GM21717 (cell line): Measurements from ENCODE around the gene OR5D16.
"Not testable (repeated sequence)": the region's sequence is repeated elsewhere in the genome, so short reads cannot be mapped to it uniquely, and the experiment has no call there.

Experiments used
- ATAC-seq: cut with Tn5 transposase; IDR thresholded peaks from one replicate; pipeline ENCODE4 v1.9.1; 2021; ENCODE audit warnings: mild to moderate bottlenecking, moderate library complexity; ENCODE audit not compliant: unreplicated experiment

OR5D16 gene

GRCh38 chr11:55838452-55838851 is at the start of gene OR5D16:
Gene OR5D16, plus strand, starts transcription at chr11:55838752. Its CDS starts 0 bp downstream, at chr11:55838752.
- no peak for ATAC-seq

GRCh38 chr11:55791606-55792005 is 46.9 kb upstream of the OR5D16 start:
- ATAC-seq: no peak

GRCh38 chr11:55793321-55793720 is 45.2 kb upstream of the OR5D16 start:
- no peak for ATAC-seq

- no peak for ATAC-seq
Measured at GRCh38 chr11:55795256-55795655, 43.3 kb upstream of the OR5D16 start, which contains the start of gene OR5D14. Gene OR5D14, plus strand, starts transcription at chr11:55795556. Its CDS starts 0 bp downstream, at chr11:55795556.

DNA sequence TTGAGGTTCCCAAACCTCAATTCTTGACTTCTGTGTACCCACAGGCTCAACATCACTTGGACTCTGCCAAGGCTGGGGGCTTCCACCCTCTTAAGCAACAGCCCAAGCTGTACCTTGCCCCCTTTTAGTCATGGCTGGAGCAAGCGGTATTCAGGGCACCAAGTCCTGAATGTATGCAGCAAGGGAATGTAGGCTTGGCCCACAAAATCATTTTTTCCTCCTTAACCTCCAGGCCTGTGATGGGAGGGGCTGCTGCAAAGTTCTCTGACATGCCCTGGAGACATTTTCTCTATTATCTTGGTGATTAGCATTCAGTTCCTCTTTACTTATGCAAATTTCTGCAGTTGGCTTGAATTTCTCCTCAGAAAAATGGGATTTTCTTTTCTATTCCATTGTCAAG is 32.3 kb upstream of the OR5D16 start:
- no peak for ATAC-seq

- no peak for ATAC-seq
Measured at GRCh38 chr11:55811067-55811466, 27.5 kb upstream of the OR5D16 start, which contains the start of gene OR5L1. Gene OR5L1, plus strand, starts transcription at chr11:55811367. Its CDS starts 100 bp downstream, at chr11:55811467.

DNA sequence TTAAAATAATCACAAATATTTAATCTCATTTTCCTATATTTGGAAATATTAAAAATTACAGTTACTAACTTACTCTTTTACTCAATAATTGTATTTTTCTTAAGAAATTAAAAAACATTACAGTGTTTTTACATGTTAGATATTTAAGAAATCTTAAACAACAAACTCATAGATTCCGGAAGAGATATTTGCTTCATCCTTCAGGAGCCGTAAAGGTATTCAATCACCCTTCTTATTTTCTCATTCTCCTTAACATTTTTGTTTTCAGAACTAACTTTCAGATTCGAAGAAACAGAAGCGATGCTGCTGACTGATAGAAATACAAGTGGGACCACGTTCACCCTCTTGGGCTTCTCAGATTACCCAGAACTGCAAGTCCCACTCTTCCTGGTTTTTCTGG is 19.2 kb upstream of the OR5D16 start, which contains the start of gene OR5D18:
Gene OR5D18 (plus strand): TSS at position 301 of the 400 bp plus-strand sequence. CDS start 0 bp downstream, at position 301.
- no peak for ATAC-seq

- no peak for ATAC-seq
Measured at GRCh38 chr11:55826919-55827318, 11.6 kb upstream of the OR5D16 start, which contains the start of gene OR5L2. Gene OR5L2, plus strand, starts transcription at chr11:55827219. Its CDS starts 0 bp downstream, at chr11:55827219.

- no peak for ATAC-seq
Measured at GRCh38 chr11:55847453-55847852, 8.9 kb downstream of the OR5D16 start.

GRCh38 chr11:55849037-55849436 is 10.5 kb downstream of the OR5D16 start:
- ATAC-seq: no peak

DNA sequence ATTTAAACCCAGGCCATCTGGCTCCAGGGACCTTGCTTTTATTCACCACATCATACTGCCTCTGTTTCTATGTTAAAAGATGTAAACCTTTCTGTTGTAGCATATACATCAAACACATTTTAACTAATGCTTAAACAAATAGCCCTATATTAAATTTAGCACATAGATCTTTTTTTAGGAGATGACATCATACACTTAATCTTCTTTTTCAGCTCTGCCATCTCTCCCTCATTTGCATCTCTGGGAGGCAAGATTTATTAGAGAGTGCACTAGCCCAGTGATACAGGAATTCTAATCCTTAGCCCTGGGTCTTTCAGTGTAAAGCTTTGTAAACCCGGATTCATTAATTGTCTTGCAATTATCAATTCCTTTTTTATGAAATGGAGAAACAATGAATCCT is 13.6 kb downstream of the OR5D16 start:
- ATAC-seq: no peak

DNA sequence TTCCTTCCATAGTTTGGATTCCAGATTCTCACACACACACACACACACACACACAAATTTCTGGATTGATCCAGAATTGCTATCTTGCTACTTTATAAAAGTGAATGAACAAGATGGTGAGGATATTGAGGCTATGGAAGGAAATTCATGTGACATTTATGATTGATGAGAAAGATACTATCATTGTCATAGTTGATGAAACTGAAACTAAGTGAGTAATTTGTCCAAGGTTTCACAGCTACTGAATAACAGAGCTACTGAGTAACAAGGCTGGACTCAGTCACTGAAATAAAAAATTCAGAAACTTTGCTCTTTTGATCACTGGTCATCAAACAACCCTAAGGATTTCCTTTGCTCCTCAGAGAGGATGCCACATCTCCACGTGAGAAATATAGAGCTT is 16.2 kb downstream of the OR5D16 start:
- ATAC-seq: no peak

DNA sequence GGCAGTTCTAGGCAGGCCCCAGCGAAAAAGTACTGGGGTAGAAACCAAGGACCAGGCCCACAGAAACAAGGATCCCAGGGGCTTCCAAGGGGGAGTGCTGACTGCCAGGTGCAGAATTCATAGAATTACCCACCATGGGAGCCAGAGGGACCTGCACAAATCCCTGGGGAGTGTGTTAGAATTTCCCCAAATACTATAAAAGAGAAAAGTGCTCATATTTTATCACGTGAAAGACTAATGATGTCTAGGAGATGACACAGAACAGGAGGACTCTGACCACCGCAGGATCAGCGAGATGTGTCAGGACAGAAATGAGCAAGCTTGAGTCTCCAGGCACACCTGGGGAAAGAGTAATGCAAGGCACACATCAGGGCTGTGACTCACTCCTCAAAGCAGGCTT is 28.8 kb downstream of the OR5D16 start:
- ATAC-seq: not testable (repeated sequence)

- not testable (repeated sequence) for ATAC-seq
Measured at GRCh38 chr11:55872731-55873130, 34.2 kb downstream of the OR5D16 start.

GRCh38 chr11:55873146-55873545 is 34.6 kb downstream of the OR5D16 start:
- not testable (repeated sequence) for ATAC-seq

DNA sequence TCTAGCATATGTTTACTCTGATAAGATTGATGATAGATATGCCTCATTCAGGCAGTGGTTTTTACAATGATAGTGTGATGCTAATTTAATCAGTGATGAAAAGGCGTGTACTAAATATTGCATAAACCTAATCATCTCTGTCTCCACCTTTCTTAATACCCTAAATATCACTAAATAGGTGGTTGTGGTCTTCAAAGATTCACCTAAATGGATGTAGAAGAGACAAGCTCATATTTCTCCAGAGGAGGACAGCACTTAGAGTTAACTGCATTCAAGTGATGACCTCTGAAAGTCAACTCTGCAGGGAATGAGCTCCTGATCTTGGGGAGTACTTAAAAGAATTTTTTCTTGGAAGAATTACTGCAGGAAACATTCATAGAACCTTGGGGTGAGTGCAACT is 44.4 kb downstream of the OR5D16 start, which contains the start of gene TRIM51:
Gene TRIM51 (plus strand): TSS at position 301 of the 400 bp plus-strand sequence. CDS start 2,132 bp downstream, outside the sequence.
- not testable (repeated sequence) for ATAC-seq

DNA sequence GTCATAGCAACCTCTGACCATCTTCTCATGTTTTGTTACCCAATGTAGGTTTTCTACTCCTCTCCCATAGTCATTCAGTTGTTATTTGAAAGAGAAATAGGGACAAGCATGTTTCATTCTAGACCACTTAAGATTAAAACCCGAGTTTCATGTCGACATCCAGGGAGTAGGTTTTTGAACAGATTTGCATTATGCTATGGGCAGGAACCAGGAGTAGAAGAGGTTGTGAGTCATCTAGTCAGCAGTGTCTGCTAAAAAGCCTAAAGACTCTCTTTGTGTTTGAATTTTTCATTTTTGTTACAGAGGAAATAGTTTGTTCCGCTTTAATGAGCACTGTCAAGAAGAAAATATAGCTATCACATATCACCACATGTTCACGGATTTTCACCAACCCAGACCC is 46.4 kb downstream of the OR5D16 start:
- not testable (repeated sequence) for ATAC-seq

- not testable (repeated sequence) for ATAC-seq
Measured at GRCh38 chr11:55885481-55885880, 46.9 kb downstream of the OR5D16 start.
